Subcutaneous abdominal adipose tissue (tissue), 5 donors: ENCODE results near the gene TMTC3.
"Not testable (repeated sequence)": the region's sequence is repeated elsewhere in the genome, so short reads cannot be mapped to it uniquely, and the experiment has no call there.

Source experiments
- H3K27ac ChIP-seq: one replicate; pipeline ENCODE4 v1.7.0; 2013; ENCODE audit warnings: low read depth, mild to moderate bottlenecking, inconsistent platforms, low read length, moderate library complexity
- H3K27me3 ChIP-seq, 5 donors: one replicate each; pipeline ENCODE4 v1.7.0; 2013; ENCODE audit warnings: low read length in 5 of 5, inconsistent platforms in 1 of 5; ENCODE audit not compliant: control insufficient read depth in 5 of 5, insufficient read depth in 4 of 5
- H3K36me3 ChIP-seq, 5 donors: one replicate each; pipeline ENCODE4 v1.7.0; 2013; ENCODE audit warnings: low read length in 5 of 5; ENCODE audit not compliant: control insufficient read depth in 5 of 5, insufficient read depth in 5 of 5
- H3K4me1 ChIP-seq, 5 donors: one replicate each; pipeline ENCODE4 v1.7.0; 2013; ENCODE audit warnings: low read length in 5 of 5, mild to moderate bottlenecking in 3 of 5, moderate library complexity in 1 of 5; ENCODE audit not compliant: control insufficient read depth in 5 of 5, insufficient read depth in 5 of 5
- H3K4me3 ChIP-seq, 5 donors: one replicate each; pipeline ENCODE4 v1.7.0; 2013; ENCODE audit warnings: low read length in 5 of 5, low read depth in 1 of 5
- H3K9ac ChIP-seq, 5 donors: one replicate each; pipeline ENCODE4 v1.7.0; 2013; ENCODE audit warnings: low read length in 5 of 5, mild to moderate bottlenecking in 4 of 5, moderate library complexity in 3 of 5
- H3K9me3 ChIP-seq, 5 donors: one replicate each; pipeline ENCODE4 v1.7.0; 2013; ENCODE audit warnings: low read length in 5 of 5; ENCODE audit not compliant: control insufficient read depth in 5 of 5
- donor health status: healthy.
- donor health status: healthy.
- donor health status: healthy.
- donor health status: healthy.
- donor health status: healthy.

Gene TMTC3

DNA sequence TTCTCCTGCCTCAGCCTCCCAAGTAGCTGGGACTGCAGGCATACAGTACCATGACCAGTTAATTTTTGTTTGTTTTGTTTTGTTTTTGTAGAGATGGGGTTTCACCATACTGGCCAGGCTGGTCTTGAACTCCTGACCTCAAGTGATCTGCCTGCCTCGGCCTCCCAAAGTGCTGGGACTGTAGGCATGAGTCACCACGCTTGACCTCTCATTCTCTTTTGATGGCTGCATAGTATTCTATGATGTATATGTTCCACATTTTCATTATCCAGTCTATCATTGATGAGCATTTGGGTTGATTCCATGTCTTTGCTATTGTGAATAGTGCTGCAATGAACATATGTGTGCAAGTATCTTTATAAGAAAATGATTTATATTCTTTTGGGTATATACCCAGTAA is 8.9 kb upstream of the TMTC3 start:
- not testable (repeated sequence) for H3K27ac ChIP-seq, H3K27me3 ChIP-seq, H3K9me3 ChIP-seq, H3K4me3 ChIP-seq, H3K9ac ChIP-seq, H3K4me1 ChIP-seq
- H3K36me3 ChIP-seq = peaks cover 5 to 40% (median 9%) of the 10 kb centered on the region in 5 donors

GRCh38 chr12:88139711-88140110 is 2.4 kb upstream of the TMTC3 start:
- not testable (repeated sequence) for H3K4me3 ChIP-seq, H3K27me3 ChIP-seq, H3K9me3 ChIP-seq, H3K27ac ChIP-seq, H3K9ac ChIP-seq
- Histone ChIP-seq H3K36me3 (peaks cover 2 to 24% (median 4%) of the 10 kb centered on the region in 5 donors), H3K4me1 (peaks cover 5 to 19% (median 17%) of the 10 kb centered on the region in 5 donors)

DNA sequence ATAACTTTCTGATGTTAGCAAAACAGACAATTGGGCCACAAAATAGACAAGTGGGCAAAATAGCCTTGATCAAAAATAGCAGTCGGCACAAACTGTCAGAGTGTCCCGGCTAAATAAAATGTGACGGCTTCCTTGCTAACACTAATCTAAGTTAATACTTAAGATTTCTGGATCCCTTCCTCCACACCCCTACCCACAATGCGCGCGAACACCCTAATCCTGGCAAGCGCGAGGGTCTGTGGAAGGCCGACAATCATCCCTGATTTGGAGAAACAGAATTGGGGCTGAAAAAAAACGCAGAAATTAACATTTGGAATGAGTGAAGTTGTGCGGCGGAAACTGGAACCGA is 708 bp upstream of the TMTC3 start:
- Histone ChIP-seq H3K9me3 (no peaks in the 10 kb centered on the region), H3K9ac (peak overlapping the region; percentile 74 to 95 (median 79)), H3K27ac (peak overlapping the region; percentile 84), H3K27me3 (peaks cover 0 to 4% (median 0%) of the 10 kb centered on the region in 5 donors), H3K36me3 (peaks cover 0 to 18% (median 6%) of the 10 kb centered on the region in 5 donors), H3K4me1 (peaks cover 5 to 19% (median 17%) of the 10 kb centered on the region in 5 donors), H3K4me3 (peak overlapping the region; percentile 84 to 97 (median 88))

- peak overlapping the region; percentile 76 to 96 (median 83) for H3K9ac ChIP-seq
- H3K4me1 ChIP-seq = peaks cover 5 to 19% (median 17%) of the 10 kb centered on the region in 5 donors
- H3K36me3 ChIP-seq = peaks cover 0 to 8% (median 3%) of the 10 kb centered on the region in 5 donors
- no peaks in the 10 kb centered on the region for H3K9me3 ChIP-seq
- peak overlapping the region; percentile 84 for H3K27ac ChIP-seq
- H3K27me3 ChIP-seq = peaks cover 0 to 4% (median 0%) of the 10 kb centered on the region in 5 donors
- H3K4me3 ChIP-seq = peak overlapping the region; percentile 84 to 99 (median 97)
Observed at GRCh38 chr12:88142610-88142991, 494 bp downstream of the TMTC3 start.

GRCh38 chr12:88144037-88144436 is 1.9 kb downstream of the TMTC3 start:
- Histone ChIP-seq H3K27me3 (peaks cover 0 to 4% (median 0%) of the 10 kb centered on the region in 5 donors), H3K36me3 (peaks cover 0 to 7% (median 0%) of the 10 kb centered on the region in 5 donors), H3K4me3 (no peak overlapping the region), H3K9me3 (no peaks in the 10 kb centered on the region), H3K4me1 (peaks cover 5 to 19% (median 17%) of the 10 kb centered on the region in 5 donors), H3K27ac (no peak overlapping the region), H3K9ac (no peak overlapping the region)

GRCh38 chr12:88144546-88145468 is 2.7 kb downstream of the TMTC3 start:
- Histone ChIP-seq H3K36me3 (peaks cover 0 to 9% (median under 1%) of the 10 kb centered on the region in 5 donors), H3K9ac (no peak overlapping the region), H3K9me3 (no peaks in the 10 kb centered on the region), H3K27ac (no peak overlapping the region), H3K4me3 (no peak overlapping the region), H3K27me3 (peaks cover 0 to 4% (median 0%) of the 10 kb centered on the region in 5 donors), H3K4me1 (peaks cover 5 to 19% (median 17%) of the 10 kb centered on the region in 5 donors)

- H3K36me3 ChIP-seq = peaks cover 0 to 9% (median 3%) of the 10 kb centered on the region in 5 donors
- no peak overlapping the region for H3K9ac ChIP-seq
- H3K4me1 ChIP-seq = peaks cover 5 to 19% (median 17%) of the 10 kb centered on the region in 5 donors
- peaks cover 0 to 4% (median 0%) of the 10 kb centered on the region in 5 donors for H3K27me3 ChIP-seq
- no peak overlapping the region for H3K27ac ChIP-seq
- no peaks in the 10 kb centered on the region for H3K9me3 ChIP-seq
- no peak overlapping the region for H3K4me3 ChIP-seq
Observed at GRCh38 chr12:88145567-88146505, 3.7 kb downstream of the TMTC3 start.

DNA sequence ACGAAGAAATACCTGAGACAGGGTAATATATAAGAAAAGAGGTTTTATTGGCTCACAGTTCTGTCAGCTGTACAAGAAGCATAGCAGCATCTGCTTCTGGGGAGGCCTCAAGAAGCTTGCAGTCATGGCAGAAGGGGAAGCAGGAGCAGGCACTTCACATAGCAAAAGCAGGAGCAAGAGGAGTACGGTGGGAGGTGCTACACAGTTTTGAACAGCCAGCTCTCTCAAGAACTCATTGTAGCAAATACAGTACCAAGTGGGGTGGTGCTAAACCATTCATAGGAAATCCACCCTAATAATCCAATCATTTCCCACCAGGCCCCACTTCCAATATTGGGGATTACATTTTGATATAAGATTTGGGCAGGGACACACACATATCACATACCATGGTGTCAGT is 8.0 kb downstream of the TMTC3 start:
- peaks cover 0 to 5% (median 2%) of the 10 kb centered on the region in 5 donors for H3K36me3 ChIP-seq
- peaks cover 0 to 2% (median 0%) of the 10 kb centered on the region in 5 donors for H3K4me1 ChIP-seq
- H3K9ac ChIP-seq = no peak overlapping the region
- no peak overlapping the region for H3K4me3 ChIP-seq
- H3K9me3 ChIP-seq = no peaks in the 10 kb centered on the region
- no peak overlapping the region for H3K27ac ChIP-seq
- H3K27me3 ChIP-seq = no peaks in the 10 kb centered on the region

GRCh38 chr12:88153959-88154358 is 11.9 kb downstream of the TMTC3 start:
- Histone ChIP-seq H3K4me3 (no peak overlapping the region), H3K4me1 (peaks cover 0 to 2% (median 0%) of the 10 kb centered on the region in 5 donors), H3K9me3 (no peaks in the 10 kb centered on the region), H3K27ac (no peak overlapping the region), H3K36me3 (peaks cover 0 to 9% (median 2%) of the 10 kb centered on the region in 5 donors), H3K9ac (no peak overlapping the region), H3K27me3 (no peaks in the 10 kb centered on the region)
